ENCODE measurements around the gene BUB1B.

- TF ChIP-seq, protein P1, sequence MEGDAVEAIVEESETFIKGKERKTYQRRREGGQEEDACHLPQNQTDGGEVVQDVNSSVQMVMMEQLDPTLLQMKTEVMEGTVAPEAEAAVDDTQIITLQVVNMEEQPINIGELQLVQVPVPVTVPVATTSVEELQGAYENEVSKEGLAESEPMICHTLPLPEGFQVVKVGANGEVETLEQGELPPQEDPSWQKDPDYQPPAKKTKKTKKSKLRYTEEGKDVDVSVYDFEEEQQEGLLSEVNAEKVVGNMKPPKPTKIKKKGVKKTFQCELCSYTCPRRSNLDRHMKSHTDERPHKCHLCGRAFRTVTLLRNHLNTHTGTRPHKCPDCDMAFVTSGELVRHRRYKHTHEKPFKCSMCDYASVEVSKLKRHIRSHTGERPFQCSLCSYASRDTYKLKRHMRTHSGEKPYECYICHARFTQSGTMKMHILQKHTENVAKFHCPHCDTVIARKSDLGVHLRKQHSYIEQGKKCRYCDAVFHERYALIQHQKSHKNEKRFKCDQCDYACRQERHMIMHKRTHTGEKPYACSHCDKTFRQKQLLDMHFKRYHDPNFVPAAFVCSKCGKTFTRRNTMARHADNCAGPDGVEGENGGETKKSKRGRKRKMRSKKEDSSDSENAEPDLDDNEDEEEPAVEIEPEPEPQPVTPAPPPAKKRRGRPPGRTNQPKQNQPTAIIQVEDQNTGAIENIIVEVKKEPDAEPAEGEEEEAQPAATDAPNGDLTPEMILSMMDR (IDR thresholded peaks at IDR 0.05; ENCODE audit: low read depth, low read length, missing input control): no peak
- TF ChIP-seq EGR1 (IDR thresholded peaks at IDR 0.05; ENCODE audit: low read depth in 2 of 2): no peak
- no peak for TF ChIP-seq YY1 (IDR thresholded peaks at IDR 0.05)
- TF ChIP-seq JUND (IDR thresholded peaks at IDR 0.05): no peak
- TF ChIP-seq, protein P2, sequence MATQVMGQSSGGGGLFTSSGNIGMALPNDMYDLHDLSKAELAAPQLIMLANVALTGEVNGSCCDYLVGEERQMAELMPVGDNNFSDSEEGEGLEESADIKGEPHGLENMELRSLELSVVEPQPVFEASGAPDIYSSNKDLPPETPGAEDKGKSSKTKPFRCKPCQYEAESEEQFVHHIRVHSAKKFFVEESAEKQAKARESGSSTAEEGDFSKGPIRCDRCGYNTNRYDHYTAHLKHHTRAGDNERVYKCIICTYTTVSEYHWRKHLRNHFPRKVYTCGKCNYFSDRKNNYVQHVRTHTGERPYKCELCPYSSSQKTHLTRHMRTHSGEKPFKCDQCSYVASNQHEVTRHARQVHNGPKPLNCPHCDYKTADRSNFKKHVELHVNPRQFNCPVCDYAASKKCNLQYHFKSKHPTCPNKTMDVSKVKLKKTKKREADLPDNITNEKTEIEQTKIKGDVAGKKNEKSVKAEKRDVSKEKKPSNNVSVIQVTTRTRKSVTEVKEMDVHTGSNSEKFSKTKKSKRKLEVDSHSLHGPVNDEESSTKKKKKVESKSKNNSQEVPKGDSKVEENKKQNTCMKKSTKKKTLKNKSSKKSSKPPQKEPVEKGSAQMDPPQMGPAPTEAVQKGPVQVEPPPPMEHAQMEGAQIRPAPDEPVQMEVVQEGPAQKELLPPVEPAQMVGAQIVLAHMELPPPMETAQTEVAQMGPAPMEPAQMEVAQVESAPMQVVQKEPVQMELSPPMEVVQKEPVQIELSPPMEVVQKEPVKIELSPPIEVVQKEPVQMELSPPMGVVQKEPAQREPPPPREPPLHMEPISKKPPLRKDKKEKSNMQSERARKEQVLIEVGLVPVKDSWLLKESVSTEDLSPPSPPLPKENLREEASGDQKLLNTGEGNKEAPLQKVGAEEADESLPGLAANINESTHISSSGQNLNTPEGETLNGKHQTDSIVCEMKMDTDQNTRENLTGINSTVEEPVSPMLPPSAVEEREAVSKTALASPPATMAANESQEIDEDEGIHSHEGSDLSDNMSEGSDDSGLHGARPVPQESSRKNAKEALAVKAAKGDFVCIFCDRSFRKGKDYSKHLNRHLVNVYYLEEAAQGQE (IDR thresholded peaks at IDR 0.05): no peak
- no peak for TF ChIP-seq TAF1 (conservative IDR thresholded peaks at IDR 0.05)
- no peak for TF ChIP-seq FOXA1 (IDR thresholded peaks at IDR 0.05)
- TF ChIP-seq, protein P3, sequence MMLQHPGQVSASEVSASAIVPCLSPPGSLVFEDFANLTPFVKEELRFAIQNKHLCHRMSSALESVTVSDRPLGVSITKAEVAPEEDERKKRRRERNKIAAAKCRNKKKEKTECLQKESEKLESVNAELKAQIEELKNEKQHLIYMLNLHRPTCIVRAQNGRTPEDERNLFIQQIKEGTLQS (IDR thresholded peaks at IDR 0.05): no peak
- TF ChIP-seq GABPA (IDR thresholded peaks at IDR 0.05 in 1 of 2, conservative IDR thresholded peaks at IDR 0.05 in 1 of 2): no peak
- TF ChIP-seq MAX (IDR thresholded peaks at IDR 0.05): no peak
- TF ChIP-seq SP1 (IDR thresholded peaks at IDR 0.05): no peak
Observed at GRCh38 chr15:40242601-40243000, 81.7 kb downstream of the BUB1B start.
